MCF 10A (cell line): ENCODE data around the gene NGB. TPM values are rescaled to one million over a fixed set of nuclear protein-coding genes. Genes with fewer than 3 reads are reported as not detected.

Source experiments
- BruUV-seq: library from RNA; stranded (reverse); fragments of 400-500 nt; replicated peaks from 2 replicates; lab custom pipeline; 2021; lab: Mats Ljungman, UMichigan
- CTCF ChIA-PET: fragments of 300-600 bp; sonication (Branson Sonifier 250); formaldehyde crosslinking; extraction: SDS; loops from one replicate; lab custom pipeline; 2021; ENCODE audit warnings: antibody characterized with exemption, inconsistent platforms; lab: Yijun Ruan, JAX
- POLR2A ChIA-PET: fragments of 300-600, 350-650 bp; sonication (Branson Sonifier 250); formaldehyde crosslinking; extraction: SDS; loops from one replicate; lab custom pipeline; 2020; ENCODE audit warnings: antibody characterized with exemption, inconsistent platforms; lab: Yijun Ruan, JAX
- DNase-seq: peaks from one replicate; pipeline ENCODE4 v3.0.0-alpha.2; 2018; ENCODE audit not compliant: unreplicated experiment
- H3K27ac Mint-ChIP-seq: one replicate; pipeline ENCODE4 v1.8.0; 2022; ENCODE audit warnings: mild to moderate bottlenecking, low read depth, mixed read lengths; ENCODE audit not compliant: unreplicated experiment
- H3K27me3 Mint-ChIP-seq: one replicate; pipeline ENCODE4 v1.8.0; 2022; ENCODE audit warnings: mixed read lengths; ENCODE audit not compliant: insufficient read depth, unreplicated experiment
- H3K36me3 Mint-ChIP-seq: one replicate; pipeline ENCODE4 v1.8.0; 2022; ENCODE audit warnings: mild to moderate bottlenecking, moderate library complexity, mixed read lengths; ENCODE audit not compliant: insufficient read depth, unreplicated experiment
- H3K4me1 Mint-ChIP-seq: one replicate; pipeline ENCODE4 v1.8.0; 2022; ENCODE audit warnings: mixed read lengths; ENCODE audit not compliant: insufficient read depth, unreplicated experiment
- H3K4me3 Mint-ChIP-seq: one replicate; pipeline ENCODE4 v1.8.0; 2022; ENCODE audit warnings: mild to moderate bottlenecking, moderate library complexity, mixed read lengths; ENCODE audit not compliant: unreplicated experiment
- H3K9me3 Mint-ChIP-seq: one replicate; pipeline ENCODE4 v1.8.0; 2022; ENCODE audit warnings: mixed read lengths; ENCODE audit not compliant: unreplicated experiment
- intact Hi-C: fragments of 100-400 bp; cut with micrococcal nuclease; formaldehyde crosslinking; loops from 2 replicates; pipeline ENCODE4 v1.14.1; 2022
- total RNA-seq: library from RNA; stranded (reverse); gene quantifications from 2 replicates; pipeline ENCODE4 v1.2.3, GENCODE V29; 2022
- TF ChIP-seq, protein P1 (sequence below): fragments of 200-600 bp; IDR thresholded peaks from one replicate; pipeline ENCODE4 v1.8.0; 2022; ENCODE audit warnings: antibody characterized with exemption, mild to moderate bottlenecking; ENCODE audit not compliant: unreplicated experiment

The NGB gene
- total RNA-seq, 1 experiment from 2014 or later, result not detected

GRCh38 chr14:77299771-77300170, 28.8 kb upstream of the NGB start:
- intact Hi-C loops, result loop anchor here (5.0 to 10.0 kb wide), 2 partner anchors 158 to 425 kb away; partner anchors contain the start of genes AHSA1 and VIPAS39

DNA sequence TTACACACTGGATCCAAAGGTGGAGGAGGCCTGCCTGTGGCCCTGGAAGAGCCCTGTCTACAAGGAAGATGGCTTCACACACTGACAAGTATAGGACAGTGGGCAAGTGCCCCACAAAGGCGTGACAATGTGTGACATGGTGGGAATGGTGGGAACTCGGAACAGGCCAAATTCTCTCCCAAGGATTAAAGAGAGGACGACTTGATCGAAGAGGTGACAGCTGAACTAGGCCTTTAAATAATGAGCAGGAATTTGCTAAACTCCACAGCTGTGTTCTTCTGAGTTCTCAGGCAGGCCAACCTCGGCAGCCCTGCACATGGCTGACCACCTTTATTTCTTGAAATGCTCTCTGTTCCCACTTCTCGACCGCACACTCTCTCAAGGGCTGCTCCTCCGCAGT, 25.9 kb upstream of the NGB start:
- Mint-ChIP-seq H3K27me3 (no peaks in the 10 kb centered on the region), H3K36me3 (peaks cover 17% of the 10 kb centered on the region), H3K4me1 (no peaks in the 10 kb centered on the region), H3K27ac (no peak overlapping the region), H3K4me3 (no peak overlapping the region), H3K9me3 (no peaks in the 10 kb centered on the region)
- intact Hi-C loops, result no loop called here
- ChIA-PET CTCF (interaction anchor here (9.1 kb wide), 1 partner anchor 18 kb away, joined by 264 read pairs; no protein-coding TSS in a partner anchor), POLR2A (no interaction called here)
- TF ChIP-seq, protein P1, sequence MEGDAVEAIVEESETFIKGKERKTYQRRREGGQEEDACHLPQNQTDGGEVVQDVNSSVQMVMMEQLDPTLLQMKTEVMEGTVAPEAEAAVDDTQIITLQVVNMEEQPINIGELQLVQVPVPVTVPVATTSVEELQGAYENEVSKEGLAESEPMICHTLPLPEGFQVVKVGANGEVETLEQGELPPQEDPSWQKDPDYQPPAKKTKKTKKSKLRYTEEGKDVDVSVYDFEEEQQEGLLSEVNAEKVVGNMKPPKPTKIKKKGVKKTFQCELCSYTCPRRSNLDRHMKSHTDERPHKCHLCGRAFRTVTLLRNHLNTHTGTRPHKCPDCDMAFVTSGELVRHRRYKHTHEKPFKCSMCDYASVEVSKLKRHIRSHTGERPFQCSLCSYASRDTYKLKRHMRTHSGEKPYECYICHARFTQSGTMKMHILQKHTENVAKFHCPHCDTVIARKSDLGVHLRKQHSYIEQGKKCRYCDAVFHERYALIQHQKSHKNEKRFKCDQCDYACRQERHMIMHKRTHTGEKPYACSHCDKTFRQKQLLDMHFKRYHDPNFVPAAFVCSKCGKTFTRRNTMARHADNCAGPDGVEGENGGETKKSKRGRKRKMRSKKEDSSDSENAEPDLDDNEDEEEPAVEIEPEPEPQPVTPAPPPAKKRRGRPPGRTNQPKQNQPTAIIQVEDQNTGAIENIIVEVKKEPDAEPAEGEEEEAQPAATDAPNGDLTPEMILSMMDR, result no peak
- no peak for DNase-seq
- no TSS peak for BruUV-seq

More at GRCh38 chr14:77299771-77300170, 28.8 kb upstream of the NGB start:
- H3K4me1 Mint-ChIP-seq, result peaks cover 16% of the 10 kb centered on the region
- no peaks in the 10 kb centered on the region for H3K27me3 Mint-ChIP-seq
- no peak for DNase-seq
- TF ChIP-seq, protein P1, result no peak
- H3K9me3 Mint-ChIP-seq, result no peaks in the 10 kb centered on the region
- H3K27ac Mint-ChIP-seq, result no peak overlapping the region
- POLR2A ChIA-PET, result interaction anchor here (1.0 kb wide), 1 partner anchor 16 kb away, joined by 3 read pairs; no protein-coding TSS in a partner anchor
- CTCF ChIA-PET, result interaction anchor here (3.8 to 9.1 kb wide), 4 partner anchors 11 to 252 kb away, joined by 12 to 264 read pairs (median 34); no protein-coding TSS in a partner anchor
- no TSS peak for BruUV-seq
- peaks cover 17% of the 10 kb centered on the region for H3K36me3 Mint-ChIP-seq
- H3K4me3 Mint-ChIP-seq, result no peak overlapping the region

- no TSS peak for BruUV-seq
- CTCF ChIA-PET, result interaction anchor here (0.6 to 1.4 kb wide), 3 partner anchors 20 to 254 kb away, joined by 3 to 12 read pairs (median 4); no protein-coding TSS in a partner anchor
These were observed 25.1 kb upstream of the NGB start for GRCh38 chr14:77296155-77296554.

DNA sequence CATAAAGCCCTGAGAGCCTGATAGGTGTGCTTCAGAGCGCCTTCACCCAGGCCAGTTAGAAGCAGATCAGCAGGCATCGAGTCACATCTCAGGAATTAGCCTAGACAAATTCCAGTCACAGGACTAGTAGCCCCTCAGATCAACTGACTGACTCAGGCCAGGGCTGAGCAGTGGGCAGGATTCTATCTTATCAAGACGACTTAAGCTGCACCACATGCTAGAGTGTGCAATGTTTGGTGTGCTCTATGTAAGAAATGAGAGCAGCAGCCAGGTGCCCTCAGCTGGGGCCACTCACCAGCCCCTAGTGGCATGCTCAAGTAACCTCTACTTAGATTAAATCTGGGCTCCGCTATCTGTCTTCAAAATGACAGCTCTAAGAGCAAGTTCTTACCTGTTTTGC, 19.7 kb upstream of the NGB start:
- Mint-ChIP-seq H3K4me1 (no peaks in the 10 kb centered on the region), H3K4me3 (no peak overlapping the region), H3K36me3 (peaks cover 36% of the 10 kb centered on the region), H3K27ac (no peak overlapping the region), H3K27me3 (no peaks in the 10 kb centered on the region), H3K9me3 (no peaks in the 10 kb centered on the region)
- intact Hi-C loops, result no loop called here
- DNase-seq, result no peak
- no TSS peak for BruUV-seq
- TF ChIP-seq, protein P1, result no peak
- POLR2A ChIA-PET, result interaction anchor here (1.1 kb wide), 1 partner anchor 12 kb away, joined by 4 read pairs; no protein-coding TSS in a partner anchor
- CTCF ChIA-PET, result interaction anchor here (0.6 to 4.6 kb wide), 2 partner anchors 10 to 263 kb away, joined by 3 to 19 read pairs; no protein-coding TSS in a partner anchor

More at GRCh38 chr14:77296155-77296554, 25.1 kb upstream of the NGB start:
- intact Hi-C loops, result no loop called here
- TF ChIP-seq, protein P1, result no peak
- POLR2A ChIA-PET, result no interaction called here
- H3K27me3 Mint-ChIP-seq, result no peaks in the 10 kb centered on the region
- H3K4me1 Mint-ChIP-seq, result no peaks in the 10 kb centered on the region
- no peak overlapping the region for H3K4me3 Mint-ChIP-seq
- H3K9me3 Mint-ChIP-seq, result no peaks in the 10 kb centered on the region
- peaks cover 17% of the 10 kb centered on the region for H3K36me3 Mint-ChIP-seq
- no peak for DNase-seq
- no peak overlapping the region for H3K27ac Mint-ChIP-seq
